Ishikawa (cell line): ENCODE measurements around the gene EXT2.

Source experiments
- CEBPB ChIP-seq: IDR thresholded peaks from 2 replicates; pipeline ENCODE4 v1.6.1; 2012
- EP300 ChIP-seq: IDR thresholded peaks from 2 replicates; pipeline ENCODE4 v1.6.1; 2012; ENCODE audit warnings: borderline replicate concordance
- NFIC ChIP-seq: IDR thresholded peaks from 2 replicates; pipeline ENCODE4 v1.6.1; 2012
- RAD21 ChIP-seq: IDR thresholded peaks from 2 replicates; pipeline ENCODE4 v1.6.1; 2012; ENCODE audit warnings: low read depth
- TAF1 ChIP-seq: IDR thresholded peaks from 2 replicates; pipeline ENCODE4 v1.6.1; 2012; ENCODE audit warnings: low read depth, mild to moderate bottlenecking
- TCF12 ChIP-seq: IDR thresholded peaks from 2 replicates; pipeline ENCODE4 v1.6.1; 2012; ENCODE audit warnings: low read depth
- YY1 ChIP-seq: IDR thresholded peaks from 2 replicates; pipeline ENCODE4 v1.6.1; 2012; ENCODE audit warnings: low read depth
- TF ChIP-seq, protein P1 (sequence below): IDR thresholded peaks from 2 replicates; pipeline ENCODE4 v1.6.1; 2012
- TF ChIP-seq, protein P2 (sequence below): IDR thresholded peaks from 2 replicates; pipeline ENCODE4 v1.6.1; 2012
- TF ChIP-seq, protein P3 (sequence below): IDR thresholded peaks from 2 replicates; pipeline ENCODE4 v1.6.1; 2012; ENCODE audit warnings: low read depth, mild to moderate bottlenecking

DNA sequence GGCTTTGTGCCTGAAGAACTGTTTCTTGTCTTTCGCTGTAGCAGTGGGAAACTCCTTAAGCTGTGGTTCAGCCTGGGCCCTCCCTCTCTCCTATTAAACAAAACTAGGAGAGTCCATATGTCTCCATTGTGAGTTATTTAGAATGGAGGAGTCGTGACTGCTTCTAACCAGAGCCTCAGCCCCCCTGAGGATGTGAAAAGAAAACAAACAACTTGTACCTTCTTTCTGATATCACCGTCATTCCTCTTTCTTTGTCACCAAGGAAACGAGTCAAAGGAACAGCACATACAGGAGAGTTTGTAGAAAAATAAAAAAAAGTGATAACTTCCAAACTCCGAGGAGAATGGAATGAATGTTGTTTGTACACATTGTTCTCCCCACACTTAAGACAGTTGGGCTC lies 11.6 kb upstream of the EXT2 start:
- TF ChIP-seq RAD21 (no peak), EP300 (no peak), TAF1 (no peak), TCF12 (no peak), YY1 (no peak), CEBPB (no peak), NFIC (no peak)
- TF ChIP-seq, protein P1, sequence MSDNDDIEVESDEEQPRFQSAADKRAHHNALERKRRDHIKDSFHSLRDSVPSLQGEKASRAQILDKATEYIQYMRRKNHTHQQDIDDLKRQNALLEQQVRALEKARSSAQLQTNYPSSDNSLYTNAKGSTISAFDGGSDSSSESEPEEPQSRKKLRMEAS, result no peak
- TF ChIP-seq, protein P2, sequence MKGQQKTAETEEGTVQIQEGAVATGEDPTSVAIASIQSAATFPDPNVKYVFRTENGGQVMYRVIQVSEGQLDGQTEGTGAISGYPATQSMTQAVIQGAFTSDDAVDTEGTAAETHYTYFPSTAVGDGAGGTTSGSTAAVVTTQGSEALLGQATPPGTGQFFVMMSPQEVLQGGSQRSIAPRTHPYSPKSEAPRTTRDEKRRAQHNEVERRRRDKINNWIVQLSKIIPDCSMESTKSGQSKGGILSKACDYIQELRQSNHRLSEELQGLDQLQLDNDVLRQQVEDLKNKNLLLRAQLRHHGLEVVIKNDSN, result no peak
- TF ChIP-seq, protein P3, sequence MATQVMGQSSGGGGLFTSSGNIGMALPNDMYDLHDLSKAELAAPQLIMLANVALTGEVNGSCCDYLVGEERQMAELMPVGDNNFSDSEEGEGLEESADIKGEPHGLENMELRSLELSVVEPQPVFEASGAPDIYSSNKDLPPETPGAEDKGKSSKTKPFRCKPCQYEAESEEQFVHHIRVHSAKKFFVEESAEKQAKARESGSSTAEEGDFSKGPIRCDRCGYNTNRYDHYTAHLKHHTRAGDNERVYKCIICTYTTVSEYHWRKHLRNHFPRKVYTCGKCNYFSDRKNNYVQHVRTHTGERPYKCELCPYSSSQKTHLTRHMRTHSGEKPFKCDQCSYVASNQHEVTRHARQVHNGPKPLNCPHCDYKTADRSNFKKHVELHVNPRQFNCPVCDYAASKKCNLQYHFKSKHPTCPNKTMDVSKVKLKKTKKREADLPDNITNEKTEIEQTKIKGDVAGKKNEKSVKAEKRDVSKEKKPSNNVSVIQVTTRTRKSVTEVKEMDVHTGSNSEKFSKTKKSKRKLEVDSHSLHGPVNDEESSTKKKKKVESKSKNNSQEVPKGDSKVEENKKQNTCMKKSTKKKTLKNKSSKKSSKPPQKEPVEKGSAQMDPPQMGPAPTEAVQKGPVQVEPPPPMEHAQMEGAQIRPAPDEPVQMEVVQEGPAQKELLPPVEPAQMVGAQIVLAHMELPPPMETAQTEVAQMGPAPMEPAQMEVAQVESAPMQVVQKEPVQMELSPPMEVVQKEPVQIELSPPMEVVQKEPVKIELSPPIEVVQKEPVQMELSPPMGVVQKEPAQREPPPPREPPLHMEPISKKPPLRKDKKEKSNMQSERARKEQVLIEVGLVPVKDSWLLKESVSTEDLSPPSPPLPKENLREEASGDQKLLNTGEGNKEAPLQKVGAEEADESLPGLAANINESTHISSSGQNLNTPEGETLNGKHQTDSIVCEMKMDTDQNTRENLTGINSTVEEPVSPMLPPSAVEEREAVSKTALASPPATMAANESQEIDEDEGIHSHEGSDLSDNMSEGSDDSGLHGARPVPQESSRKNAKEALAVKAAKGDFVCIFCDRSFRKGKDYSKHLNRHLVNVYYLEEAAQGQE, result no peak
